A673 (cell line): ENCODE data around the gene SMYD3. TPM values are rescaled to one million over a fixed set of nuclear protein-coding genes. Genes with fewer than 3 reads are reported as not detected.

Experiments used
- BruUV-seq: library from RNA; stranded (reverse); fragments of 400-500 nt; replicated peaks from 2 replicates; lab custom pipeline; 2021; lab: Mats Ljungman, UMichigan
- CTCF ChIA-PET: fragments of 300-600 bp; sonication (Branson Sonifier 250); formaldehyde crosslinking; loops from one replicate; lab custom pipeline; 2022; ENCODE audit warnings: antibody characterized with exemption; lab: Charles Lee
- POLR2A ChIA-PET: fragments of 300-600 bp; sonication (Branson Sonifier 250); formaldehyde crosslinking; loops from one replicate; lab custom pipeline; 2022; ENCODE audit warnings: antibody characterized with exemption; ENCODE audit not compliant: low non-redundant PET; lab: Charles Lee
- DNase-seq: peaks from one replicate; pipeline ENCODE4 v3.0.0-alpha.2; 2015; ENCODE audit warnings: low spot score
- H3K27ac ChIP-seq: fragments of 200-600 bp; sonication (generic); 2 replicates; pipeline ENCODE4 v1.5.1; 2016; ENCODE audit warnings: mixed run types, low read depth, mild to moderate bottlenecking, mixed read lengths, antibody characterized with exemption, low read length; ENCODE audit not compliant: poor library complexity, severe bottlenecking
- H3K27me3 ChIP-seq: fragments of 200-600 bp; sonication (generic); replicated peaks from 2 replicates; pipeline ENCODE4 v1.6.1; 2017; ENCODE audit warnings: mixed run types, low read depth, mild to moderate bottlenecking, mixed read lengths, antibody characterized with exemption, low read length; ENCODE audit not compliant: insufficient read depth, poor library complexity
- H3K36me3 ChIP-seq: fragments of 200-600 bp; sonication (generic); 2 replicates; pipeline ENCODE4 v1.6.1; 2016; ENCODE audit warnings: mixed run types, mild to moderate bottlenecking, mixed read lengths, antibody characterized with exemption, low read length; ENCODE audit not compliant: insufficient read depth, poor library complexity, severe bottlenecking
- H3K4me1 ChIP-seq: fragments of 200-600 bp; sonication (generic); 2 replicates; pipeline ENCODE4 v1.6.1; 2017; ENCODE audit warnings: mixed run types, mild to moderate bottlenecking, mixed read lengths, antibody characterized with exemption, low read length; ENCODE audit not compliant: insufficient read depth, poor library complexity, severe bottlenecking
- H3K4me3 ChIP-seq: fragments of 200-600 bp; sonication (generic); 2 replicates; pipeline ENCODE4 v1.5.1; 2016; ENCODE audit warnings: low read depth, mixed run types, mild to moderate bottlenecking, mixed read lengths, low read length; ENCODE audit not compliant: poor library complexity, severe bottlenecking
- H3K9me3 ChIP-seq: fragments of 200-600 bp; sonication (generic); 2 replicates; pipeline ENCODE4 v1.6.1; 2016; ENCODE audit warnings: mixed run types, low read depth, mild to moderate bottlenecking, mixed read lengths, antibody characterized with exemption, low read length; ENCODE audit not compliant: poor library complexity, severe bottlenecking
- EZH2 ChIP-seq: fragments of 200-600 bp; sonication (generic); IDR thresholded peaks from 2 replicates; pipeline ENCODE4 v1.6.1; 2017; ENCODE audit warnings: borderline replicate concordance, low read depth, mild to moderate bottlenecking, mixed read lengths, antibody characterized with exemption, low read length; ENCODE audit not compliant: poor library complexity, severe bottlenecking
- intact Hi-C: fragments of 100-400 bp; cut with micrococcal nuclease; formaldehyde crosslinking; loops from one replicate; pipeline ENCODE4 v1.10.0; 2022; ENCODE audit not compliant: unreplicated experiment
- total RNA-seq: library from RNA; stranded (reverse); gene quantifications from 2 replicates; pipeline ENCODE4 v1.2.3, GENCODE V29; 2021
- TF ChIP-seq, protein P1 (sequence below): fragments of 300-800, 200-600 bp; sonication (generic); conservative IDR thresholded peaks from 2 replicates; pipeline ENCODE4 v1.5.1; 2017; ENCODE audit warnings: low read depth, mild to moderate bottlenecking, antibody characterized with exemption, low read length, moderate library complexity, mixed read lengths

SMYD3 gene
- total RNA-seq, 1 experiment from 2014 or later = 29.0 TPM

DNA sequence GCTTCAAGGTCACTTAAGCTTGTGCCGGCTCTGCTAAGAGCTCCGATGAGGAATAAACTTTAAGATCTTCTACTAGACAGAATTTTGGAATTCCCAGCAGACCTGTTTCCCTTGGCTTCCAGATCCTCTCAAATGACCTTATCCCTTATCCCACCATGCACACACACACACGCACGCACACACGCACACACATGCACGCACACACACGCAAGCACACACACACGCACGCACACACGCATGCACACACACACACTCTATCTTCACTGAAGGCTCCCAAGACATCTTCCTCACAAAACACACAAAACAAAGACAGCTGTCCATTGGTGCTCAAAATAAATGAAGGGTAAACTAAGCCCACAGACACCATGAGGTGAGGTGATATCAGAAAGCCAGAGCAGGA, 692.4 kb downstream of the SMYD3 start:
- H3K4me3 ChIP-seq = no peak overlapping the region
- POLR2A ChIA-PET = no interaction called here
- no peak overlapping the region for H3K27ac ChIP-seq

GRCh38 chr1:245812278-245812677, 694.8 kb downstream of the SMYD3 start:
- Histone ChIP-seq H3K9me3 (no peaks in the 10 kb centered on the region), H3K4me3 (no peak overlapping the region), H3K27ac (no peak overlapping the region), H3K4me1 (peaks cover 2% of the 10 kb centered on the region), H3K36me3 (no peaks in the 10 kb centered on the region), H3K27me3 (no peaks in the 10 kb centered on the region)
- POLR2A ChIA-PET = no interaction called here
- TF ChIP-seq, protein P1, sequence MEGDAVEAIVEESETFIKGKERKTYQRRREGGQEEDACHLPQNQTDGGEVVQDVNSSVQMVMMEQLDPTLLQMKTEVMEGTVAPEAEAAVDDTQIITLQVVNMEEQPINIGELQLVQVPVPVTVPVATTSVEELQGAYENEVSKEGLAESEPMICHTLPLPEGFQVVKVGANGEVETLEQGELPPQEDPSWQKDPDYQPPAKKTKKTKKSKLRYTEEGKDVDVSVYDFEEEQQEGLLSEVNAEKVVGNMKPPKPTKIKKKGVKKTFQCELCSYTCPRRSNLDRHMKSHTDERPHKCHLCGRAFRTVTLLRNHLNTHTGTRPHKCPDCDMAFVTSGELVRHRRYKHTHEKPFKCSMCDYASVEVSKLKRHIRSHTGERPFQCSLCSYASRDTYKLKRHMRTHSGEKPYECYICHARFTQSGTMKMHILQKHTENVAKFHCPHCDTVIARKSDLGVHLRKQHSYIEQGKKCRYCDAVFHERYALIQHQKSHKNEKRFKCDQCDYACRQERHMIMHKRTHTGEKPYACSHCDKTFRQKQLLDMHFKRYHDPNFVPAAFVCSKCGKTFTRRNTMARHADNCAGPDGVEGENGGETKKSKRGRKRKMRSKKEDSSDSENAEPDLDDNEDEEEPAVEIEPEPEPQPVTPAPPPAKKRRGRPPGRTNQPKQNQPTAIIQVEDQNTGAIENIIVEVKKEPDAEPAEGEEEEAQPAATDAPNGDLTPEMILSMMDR = no peak
- TF ChIP-seq EZH2 = no peak
- no peak for DNase-seq
- intact Hi-C loops = no loop called here
- BruUV-seq = no TSS peak
- CTCF ChIA-PET = no interaction called here

More for the DNA sequence above, 692.4 kb downstream of the SMYD3 start:
- no peaks in the 10 kb centered on the region for H3K27me3 ChIP-seq
- H3K4me1 ChIP-seq = no peaks in the 10 kb centered on the region
- TF ChIP-seq, protein P1 = no peak
- TF ChIP-seq EZH2 = no peak
- H3K9me3 ChIP-seq = no peaks in the 10 kb centered on the region
- no peaks in the 10 kb centered on the region for H3K36me3 ChIP-seq
- no TSS peak for BruUV-seq
- CTCF ChIA-PET = no interaction called here
- no peak for DNase-seq
- intact Hi-C loops = no loop called here

GRCh38 chr1:245810789-245811337, 696.2 kb downstream of the SMYD3 start:
- H3K4me3 ChIP-seq = no peak overlapping the region
- peaks cover 3% of the 10 kb centered on the region for H3K4me1 ChIP-seq
- POLR2A ChIA-PET = no interaction called here
- no peaks in the 10 kb centered on the region for H3K36me3 ChIP-seq
- no TSS peak for BruUV-seq
- no peaks in the 10 kb centered on the region for H3K27me3 ChIP-seq
- TF ChIP-seq, protein P1 = no peak
- TF ChIP-seq EZH2 = no peak
- no peak for DNase-seq
- intact Hi-C loops = no loop called here
- CTCF ChIA-PET = no interaction called here
- no peak overlapping the region for H3K27ac ChIP-seq
- H3K9me3 ChIP-seq = no peaks in the 10 kb centered on the region
